CD4-positive, alpha-beta T cell treated with Interleukin-6 for 4 hours (primary cell): ENCODE results near the gene PRPF18.

ENCODE experiments used
- DNase-seq: peaks from one replicate; pipeline ENCODE4 v3.0.0-alpha.2; 2020; ENCODE audit warnings: mixed read lengths

The PRPF18 gene

DNA sequence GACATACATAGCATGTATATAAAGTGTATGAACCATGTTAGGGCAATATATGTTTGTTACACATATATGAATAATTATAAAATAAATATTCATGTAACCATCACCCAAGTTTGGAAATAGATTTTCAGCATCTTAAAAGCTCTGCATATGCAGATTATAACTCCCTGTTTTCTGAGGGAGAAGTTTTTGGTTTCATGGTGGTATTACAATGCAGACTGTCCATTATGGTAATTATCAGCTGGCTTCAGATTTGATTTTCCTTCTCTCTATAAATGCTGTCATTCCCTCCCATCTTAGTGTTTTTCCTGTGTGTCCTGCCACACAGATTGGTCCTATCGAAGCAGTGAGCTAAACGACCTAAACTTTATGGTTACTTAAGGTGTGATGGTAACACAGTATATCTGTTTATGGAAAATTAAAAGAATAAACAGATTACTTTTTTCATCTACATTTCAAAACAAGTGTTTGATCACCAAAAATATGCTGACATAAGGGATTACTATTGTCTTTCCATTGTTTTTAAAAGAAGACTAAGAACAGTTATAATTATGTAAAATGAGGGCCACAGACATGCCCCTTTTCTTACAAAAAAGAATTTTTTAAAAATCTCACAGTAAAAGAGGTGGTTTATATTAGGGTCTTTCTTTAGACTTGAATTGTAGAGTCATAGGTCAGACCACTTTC lies 17.7 kb downstream of the PRPF18 start:
- no peak for DNase-seq

DNA sequence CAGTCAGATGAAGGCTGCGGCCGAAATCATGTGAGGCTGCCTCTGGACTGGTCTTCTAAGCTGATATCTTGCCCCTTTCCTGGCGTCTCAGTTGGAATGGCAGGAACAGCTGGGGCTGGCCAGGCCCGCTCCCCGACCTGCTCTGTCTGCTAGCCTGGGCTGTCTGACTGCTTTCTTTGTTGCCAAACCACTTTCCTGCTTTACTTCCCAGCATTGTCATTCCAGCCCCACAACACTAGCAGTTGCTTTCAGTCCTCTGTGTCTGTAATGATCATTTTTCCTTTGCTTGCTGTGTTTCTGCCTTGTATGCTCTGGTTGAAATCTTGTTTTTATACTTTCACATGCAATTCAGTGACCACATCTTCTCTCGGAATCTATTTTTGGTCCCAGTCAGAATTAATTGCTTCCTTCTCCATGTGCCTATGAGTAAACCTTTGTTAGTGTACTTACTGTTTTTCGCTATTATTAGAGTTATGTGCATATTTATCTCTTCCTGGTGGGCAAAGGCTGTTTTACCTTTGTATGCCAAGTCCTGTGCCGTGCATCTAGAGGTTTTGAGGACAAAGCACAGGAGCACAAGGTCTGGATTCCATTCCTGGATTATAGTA lies 21.6 kb downstream of the PRPF18 start:
- no peak for DNase-seq

DNA sequence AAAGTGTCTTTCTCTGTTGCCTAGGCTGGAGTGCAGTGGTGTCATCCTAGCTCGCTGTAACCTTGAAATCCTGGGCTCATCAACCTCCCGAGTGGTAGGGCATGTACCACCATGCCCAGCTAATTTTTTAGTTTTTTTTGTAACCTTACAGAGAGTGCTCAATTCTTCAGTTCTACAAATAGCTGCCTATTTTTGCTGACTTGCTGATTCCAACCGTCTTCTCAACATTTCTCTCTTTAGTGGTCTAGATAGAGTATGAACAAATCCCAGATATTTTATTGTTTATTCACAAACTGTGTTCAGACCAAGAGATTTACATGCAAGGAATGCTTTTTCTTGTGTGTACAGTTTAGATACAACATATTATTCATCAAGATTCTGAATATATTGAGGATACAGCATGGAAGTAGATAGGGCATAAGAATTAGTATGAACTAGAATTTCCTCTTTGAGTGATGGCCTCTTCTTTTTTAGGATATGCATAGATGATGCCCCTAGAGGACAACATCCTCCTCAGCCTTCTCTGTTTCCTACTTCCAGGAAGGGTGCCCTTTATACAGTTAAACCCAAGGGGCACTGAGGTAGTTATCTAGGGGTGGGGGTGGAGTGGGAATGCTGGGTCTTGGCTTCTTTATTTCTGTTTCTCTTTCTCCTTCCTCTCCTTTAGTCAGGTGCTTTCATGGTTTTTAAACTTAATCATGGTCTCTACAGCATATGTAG lies 26.0 kb downstream of the PRPF18 start:
- DNase-seq: no peak

DNA sequence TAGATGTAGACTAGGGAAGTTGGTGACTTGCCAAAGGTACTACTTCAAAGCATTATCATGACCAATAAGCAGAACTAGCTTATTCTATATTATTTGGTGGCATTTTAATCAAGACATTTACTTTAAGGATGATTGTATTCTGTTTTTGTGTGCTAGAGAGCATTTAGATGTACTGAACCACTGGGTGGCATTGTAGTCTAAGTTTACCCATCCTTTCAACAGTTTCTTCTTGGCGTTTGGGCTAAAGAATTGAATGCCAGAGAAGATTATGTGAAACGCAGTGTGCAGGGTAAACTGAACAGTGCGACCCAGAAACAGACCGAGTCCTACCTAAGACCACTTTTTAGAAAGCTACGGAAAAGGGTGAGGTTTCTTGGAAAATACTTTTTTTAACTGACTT lies 26.8 kb downstream of the PRPF18 start:
- DNase-seq: no peak

DNA sequence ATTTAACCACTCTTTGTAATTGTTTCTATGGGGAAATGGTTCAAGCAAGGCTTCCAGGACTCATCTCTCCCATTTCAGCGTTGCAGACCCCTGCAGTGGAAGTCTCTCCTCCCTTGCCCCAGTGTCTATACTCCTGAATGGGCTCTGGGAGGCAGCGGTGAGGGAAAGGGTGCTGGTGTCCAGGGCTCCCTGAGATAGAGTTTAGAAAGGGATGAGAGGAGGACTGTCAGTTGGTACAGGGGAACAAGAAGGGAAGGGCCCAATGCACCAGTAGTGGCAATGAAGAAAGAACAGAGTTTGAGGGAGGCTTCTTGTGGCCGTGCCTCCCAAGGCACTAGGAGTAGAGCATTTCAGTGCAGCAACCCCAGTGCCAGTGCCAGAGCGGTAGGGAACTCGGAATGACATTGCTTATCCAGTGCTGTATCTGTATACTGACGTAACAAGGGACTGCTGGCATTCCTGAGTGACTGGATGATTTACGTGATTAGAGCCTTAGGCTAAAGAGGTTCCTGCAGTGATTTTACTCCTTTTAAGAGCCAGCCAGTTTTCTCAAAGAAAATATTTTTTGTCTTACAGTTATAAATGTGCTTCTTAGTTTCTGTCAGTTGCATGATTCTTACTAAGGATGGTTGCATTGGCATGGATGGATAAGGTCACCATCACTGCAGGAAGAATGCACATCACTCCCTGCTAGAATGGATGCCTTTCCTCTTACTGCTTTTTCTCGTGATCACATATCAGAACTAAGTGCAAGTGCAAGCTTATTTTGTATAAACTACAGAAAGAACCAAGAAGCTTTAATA lies 28.0 kb downstream of the PRPF18 start:
- no peak for DNase-seq

DNA sequence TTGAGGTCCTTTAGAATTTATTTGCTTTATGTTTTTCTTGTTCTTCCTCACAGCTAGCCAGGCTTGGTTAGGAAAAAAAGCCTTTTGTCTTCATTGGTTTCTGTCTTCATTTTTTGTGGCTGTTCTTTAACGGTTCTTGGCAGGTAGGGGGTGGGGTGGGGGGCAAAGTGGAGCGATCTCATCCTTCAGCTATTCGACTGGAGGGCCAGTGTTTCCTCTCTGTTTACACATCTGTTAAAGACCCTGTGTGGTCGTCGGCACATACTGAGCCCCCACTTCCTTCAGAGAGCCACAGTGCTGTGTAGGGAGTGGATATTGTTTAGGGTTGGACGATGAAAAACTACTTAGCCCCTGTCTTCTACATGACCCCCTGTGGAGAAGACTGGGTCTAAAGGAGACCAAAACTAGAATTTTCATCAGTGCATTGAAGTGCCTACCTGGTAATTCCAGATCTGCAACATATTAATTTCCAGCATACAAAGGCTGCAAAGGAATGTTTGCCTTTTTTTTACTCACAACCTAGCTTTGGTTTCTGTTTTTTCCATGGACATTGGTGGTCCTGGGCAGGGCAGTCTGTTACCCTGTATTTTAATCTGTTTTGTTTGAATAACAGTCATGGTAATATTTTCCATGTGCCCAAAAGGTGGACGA lies 29.0 kb downstream of the PRPF18 start:
- no peak for DNase-seq

DNA sequence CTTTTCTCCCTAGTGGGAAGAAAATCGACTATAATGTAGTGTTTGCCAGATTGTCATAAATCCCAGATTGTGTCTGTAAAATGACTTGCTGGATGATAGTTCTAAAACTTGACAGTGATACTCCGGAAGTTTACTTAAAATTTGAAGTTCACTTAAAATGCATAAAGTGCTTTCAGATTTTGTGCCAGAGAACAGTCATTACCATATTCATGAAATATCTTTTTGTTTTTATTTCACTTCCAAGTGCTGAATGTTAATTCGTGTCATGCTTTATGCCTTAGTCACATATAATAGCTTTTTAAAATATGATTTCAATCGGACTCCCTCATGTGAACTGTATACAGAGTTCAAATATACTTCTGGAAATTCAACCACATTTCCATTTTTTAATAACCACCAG lies 30.4 kb downstream of the PRPF18 start:
- DNase-seq: no peak

DNA sequence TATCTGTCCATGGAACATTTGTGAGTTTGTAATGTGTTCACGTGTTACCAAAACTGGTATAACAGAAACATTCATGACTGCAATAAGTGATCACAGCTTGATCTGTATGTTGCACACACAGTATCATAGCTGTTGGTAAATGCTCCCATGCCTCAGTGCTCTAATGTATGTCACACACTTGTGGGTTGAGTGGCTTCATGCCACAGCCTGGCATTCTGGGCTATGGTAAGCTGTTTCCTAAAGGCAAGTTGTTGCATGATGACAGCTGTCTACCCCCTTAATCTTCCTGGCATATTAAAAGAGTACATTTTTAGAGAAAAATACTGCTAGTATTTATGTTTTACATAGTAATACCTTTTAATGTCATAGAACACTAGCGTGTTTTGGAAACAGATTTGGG lies 35.2 kb downstream of the PRPF18 start:
- no peak for DNase-seq

DNA sequence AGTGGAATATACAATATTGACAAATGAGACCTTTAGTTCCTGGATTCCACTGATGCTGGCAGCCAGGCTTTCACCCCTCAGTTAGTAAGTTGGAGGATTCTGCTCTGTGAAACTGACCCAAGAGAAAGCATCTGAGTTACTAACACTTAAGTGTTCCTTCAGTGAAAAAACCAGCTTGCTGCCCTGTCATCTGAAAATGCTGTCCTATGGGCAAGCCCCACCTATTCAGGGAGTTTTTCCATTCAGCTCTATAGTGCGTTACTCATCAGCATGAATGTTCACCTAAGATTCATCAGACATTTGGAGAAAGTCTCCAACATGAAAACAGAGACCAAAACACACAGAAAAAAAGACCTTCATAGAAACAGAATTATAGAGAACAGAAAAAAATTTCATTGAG lies 37.9 kb downstream of the PRPF18 start:
- DNase-seq: no peak

DNA sequence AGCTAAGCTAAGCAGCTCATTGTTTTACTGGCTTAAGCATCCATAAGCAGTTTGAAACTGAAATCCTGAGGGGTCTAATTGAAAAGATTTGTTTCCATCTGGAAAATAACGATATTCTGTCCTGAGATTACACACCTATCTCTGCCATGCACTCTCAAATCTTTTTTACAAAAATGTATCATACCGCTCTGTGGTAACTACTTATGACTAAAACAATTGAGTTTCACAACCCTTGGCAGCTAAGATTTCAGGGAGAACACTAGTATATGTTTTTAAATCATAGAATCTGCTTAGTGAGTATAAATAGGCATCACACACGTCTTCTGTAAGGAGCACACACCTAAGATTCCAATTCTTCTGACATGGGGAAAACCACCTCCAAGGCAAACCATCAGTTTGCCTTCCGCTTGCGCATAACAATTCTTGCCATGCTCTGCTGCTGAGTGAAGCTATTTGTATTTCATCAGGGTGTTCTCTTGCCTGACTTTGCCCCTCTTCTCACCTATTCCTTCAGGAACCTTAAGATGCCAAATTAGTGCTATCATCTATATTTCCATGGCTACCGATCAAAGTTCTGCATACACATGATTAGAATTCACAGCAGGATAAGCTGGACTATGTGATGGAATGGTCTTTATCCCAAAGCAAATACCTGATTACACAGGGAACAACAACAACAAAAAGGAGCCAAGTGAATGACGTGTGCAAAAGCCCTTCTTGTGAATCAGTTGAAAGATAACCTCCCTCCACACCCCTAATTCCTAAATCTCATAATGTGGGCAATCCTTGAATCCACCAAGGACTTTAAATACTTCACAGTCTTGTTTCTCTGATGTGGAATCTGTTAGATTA lies 40.9 kb downstream of the PRPF18 start:
- DNase-seq: no peak

DNA sequence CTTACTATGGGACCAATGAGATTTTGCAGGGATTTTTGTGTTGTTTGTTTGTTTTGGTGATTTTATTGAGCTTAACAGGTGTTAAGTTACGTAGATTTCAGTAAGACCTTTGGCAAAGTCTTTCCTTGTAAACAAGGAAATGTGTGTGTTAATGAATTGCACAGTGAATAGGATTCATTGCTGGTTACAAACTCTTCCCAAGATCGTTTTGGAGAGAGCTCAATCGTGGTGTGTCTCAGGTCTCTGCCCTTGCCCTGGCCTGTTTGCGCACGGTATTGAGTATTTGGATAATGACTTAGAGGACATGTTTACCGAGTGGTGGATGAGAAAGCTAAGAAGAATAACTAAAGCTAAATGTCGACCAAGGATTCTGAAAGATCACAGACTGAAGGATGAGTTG lies 41.9 kb downstream of the PRPF18 start:
- DNase-seq: no peak

DNA sequence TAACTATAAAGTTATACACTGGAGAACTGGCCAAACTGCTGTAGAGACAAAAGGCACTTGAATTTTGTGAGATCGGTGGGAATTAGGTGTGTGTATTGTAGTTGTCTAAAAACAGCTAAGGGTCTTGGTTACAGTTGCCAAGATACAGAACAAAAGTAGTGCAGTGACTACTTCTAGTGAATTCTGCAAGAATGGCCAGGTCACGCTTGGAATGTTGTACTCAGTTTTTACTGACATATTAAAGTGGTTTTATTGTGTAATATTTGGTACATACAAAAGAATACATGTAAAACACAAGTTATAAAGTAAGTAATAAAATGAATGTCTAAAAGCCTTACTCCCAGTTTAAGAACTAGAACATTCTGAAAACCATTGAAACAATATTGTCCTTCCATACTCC lies 42.4 kb downstream of the PRPF18 start:
- no peak for DNase-seq

DNA sequence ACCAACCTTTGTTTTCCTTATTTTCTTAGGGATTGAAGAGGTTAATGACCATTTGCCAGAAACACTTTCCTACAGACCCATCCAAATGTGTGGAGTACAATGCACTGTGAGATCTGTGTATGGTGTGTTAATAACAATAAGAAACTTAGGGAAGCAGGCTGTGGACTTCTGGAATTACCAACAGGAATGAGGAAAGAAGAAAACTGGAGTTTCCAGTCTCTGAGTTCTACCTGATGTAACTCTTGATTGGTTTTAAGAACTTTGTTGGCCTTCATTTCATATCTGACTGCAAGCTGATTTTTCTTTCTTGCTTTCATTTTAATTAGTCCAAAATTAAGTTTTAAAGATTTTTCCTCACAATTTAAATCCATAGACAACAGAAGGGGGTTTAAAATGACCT lies 43.5 kb downstream of the PRPF18 start:
- no peak for DNase-seq

DNA sequence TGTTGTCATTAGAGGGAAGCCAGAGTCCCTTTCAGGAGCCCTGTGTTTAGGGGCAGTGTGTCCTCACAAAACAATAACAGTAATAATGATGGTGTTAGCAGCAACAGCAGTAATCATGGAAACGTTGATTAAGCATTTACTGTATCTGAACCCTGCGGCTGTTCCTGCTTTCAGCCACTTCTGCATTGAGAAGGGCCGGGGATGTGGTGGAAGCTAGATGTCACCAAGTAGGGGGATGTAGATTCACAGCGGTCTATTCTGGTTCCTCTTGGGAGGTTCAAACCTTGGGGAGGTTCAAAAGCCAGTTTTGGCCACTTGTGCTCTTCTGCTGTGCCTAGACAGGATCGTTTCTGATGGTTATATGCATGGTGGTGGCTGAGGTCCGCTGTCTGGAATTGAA lies 44.8 kb downstream of the PRPF18 start:
- no peak for DNase-seq

DNA sequence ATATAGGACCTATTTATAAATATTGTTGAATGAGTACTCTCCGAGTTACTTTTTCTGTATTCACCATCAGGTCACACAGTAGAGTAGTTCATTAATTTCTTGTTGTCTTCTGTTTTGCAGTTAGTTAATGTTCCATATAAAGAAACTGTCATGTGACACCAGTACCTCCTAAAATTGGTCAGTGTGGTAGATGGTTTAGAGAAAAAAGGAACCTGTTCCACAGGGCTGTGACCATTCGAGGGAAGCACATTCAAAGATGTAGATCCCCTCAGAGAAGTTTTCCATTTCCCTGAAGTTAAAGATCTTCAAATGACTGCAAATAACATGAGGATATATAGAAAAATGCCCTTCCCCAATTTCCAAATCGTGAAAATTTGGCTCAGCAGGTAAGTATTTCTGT lies 45.7 kb downstream of the PRPF18 start:
- DNase-seq: no peak

DNA sequence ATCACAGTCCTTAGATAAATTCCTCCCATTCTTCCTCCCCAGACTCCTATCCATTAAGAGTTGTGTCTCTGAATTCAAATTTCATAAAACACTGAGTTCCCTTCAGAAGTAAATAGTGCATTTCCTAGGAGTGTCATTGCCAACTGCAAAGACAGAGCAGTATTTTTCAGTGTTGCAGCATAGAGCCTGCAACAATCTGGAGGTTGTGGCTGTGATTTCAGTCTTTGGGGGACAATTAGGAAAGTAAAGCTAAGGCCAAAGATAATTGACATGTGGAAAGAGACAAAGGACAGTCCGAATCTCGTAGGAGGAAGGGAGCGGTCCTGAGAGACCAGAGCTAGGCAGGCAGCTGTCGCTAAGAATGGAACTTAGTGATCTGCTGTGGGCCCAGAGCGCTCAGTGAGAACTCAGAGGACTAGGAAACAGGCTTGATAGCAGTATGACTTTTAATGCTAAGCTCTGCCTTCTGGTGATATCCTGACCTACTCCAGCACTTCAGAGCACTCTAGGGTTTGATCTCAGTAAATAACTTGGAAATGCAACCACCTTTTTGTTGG lies 46.2 kb downstream of the PRPF18 start:
- no peak for DNase-seq

DNA sequence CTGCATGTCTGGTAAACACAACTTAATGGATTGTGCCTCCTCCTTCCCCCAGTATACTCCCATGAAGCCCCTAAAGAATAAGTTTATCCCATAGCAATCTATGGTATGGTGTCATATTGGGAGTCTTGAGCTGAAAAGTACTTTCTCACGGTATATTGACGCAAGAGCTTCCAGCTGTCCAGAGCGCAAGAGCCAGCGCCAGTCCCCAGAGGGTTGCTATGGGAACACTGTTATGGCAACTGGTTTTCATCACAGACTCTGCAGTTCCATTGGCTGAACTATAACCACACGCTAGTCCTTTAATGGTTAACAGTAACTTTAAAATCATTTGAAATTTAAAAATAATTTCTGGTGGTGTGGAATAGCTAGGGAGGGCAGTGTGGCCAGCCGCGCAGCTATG lies 46.9 kb downstream of the PRPF18 start:
- no peak for DNase-seq

DNA sequence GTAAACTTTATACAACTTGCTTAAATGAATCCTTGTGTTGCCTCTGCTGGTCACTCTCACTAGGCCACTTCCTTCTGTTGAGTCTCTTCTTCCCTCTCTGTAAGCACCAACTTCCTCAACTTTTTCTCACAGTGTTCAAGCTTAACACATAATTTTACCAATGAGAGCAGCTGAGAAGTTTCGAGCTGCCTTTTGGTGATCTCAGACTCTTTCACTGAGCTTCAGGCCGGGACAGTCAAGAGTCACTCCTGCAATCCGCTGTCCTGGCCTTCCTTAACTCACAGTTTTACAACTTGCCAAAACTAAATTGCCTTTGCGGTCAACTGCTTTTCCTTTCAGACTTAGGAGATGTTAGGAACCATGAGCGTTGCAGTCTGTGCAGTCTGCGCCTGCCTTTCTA lies 47.4 kb downstream of the PRPF18 start:
- DNase-seq: no peak

DNA sequence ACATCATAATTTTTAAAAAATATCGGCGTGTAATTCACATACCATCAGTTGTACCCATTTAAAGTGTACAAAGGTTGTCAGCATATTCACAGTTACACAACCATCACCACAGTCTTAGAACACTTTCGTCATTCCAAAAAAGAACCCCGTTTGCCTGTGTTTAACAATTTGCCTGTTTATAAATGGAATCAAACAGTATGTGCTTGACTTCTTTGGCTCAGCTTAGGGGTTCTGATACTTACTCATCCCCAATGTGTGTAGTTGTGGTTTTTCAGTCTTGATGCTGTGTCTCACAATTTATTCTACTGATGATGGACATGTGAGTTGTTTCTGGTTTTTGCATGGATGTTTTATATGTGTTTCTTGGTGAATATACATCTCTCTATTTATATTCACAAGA lies 50.0 kb downstream of the PRPF18 start:
- no peak for DNase-seq

DNA sequence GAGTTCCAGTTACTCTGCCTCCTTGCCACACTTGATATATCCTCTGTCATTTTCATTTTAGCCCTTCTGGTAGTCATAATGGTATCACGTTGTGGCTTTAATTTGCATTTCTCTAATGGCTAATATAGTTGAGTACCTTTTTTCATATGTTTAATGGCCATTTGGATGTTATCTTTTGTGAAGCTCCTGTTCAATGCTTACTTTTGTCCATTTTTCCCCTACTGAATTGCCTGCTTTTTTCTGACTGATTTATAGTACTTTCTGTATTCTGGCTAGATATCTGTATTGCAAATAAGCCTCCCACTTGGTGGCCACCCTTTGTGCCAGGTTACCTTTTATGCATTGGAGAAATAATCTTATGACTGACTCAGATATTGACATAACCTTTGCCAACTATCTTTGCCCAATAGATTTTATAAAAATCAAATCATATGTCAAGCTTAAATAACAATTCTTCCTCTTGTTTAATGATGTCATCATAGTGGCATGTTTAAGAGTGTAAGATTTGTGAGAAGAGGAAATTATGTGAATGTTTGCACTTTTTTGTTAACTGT lies 50.6 kb downstream of the PRPF18 start:
- no peak for DNase-seq

DNA sequence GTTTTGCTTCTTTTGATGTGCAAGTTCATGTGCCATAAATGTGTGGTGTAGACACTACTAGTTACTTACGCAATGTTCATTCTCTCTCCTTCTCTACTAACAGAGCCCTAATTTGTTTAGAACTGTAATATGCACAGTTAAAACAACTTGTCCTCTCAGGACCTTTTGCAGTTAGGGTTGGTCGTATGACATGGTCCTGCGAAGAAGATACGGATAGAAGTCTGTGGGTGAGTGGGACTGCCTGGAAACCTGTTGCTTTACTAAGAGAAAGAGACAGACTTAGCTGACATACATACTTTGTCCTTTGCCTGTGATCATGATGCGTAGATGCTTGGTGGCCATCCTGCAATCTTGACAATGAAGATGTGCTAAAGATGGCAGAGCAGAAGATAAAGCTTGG lies 51.1 kb downstream of the PRPF18 start:
- DNase-seq: no peak
